ENCODE data around the gene LTV1. TPM values are rescaled to one million over a fixed set of nuclear protein-coding genes. Genes with fewer than 3 reads are reported as not detected.

Gene LTV1
- total and polyA plus RNA-seq, 2 of the 8 experiments (the other 6 are each of a cell fraction or from before 2014, with no cell fraction given), result 8.0 to 46.9 TPM

- H3K9ac ChIP-seq (replicated peaks in 1 of 4; ENCODE audit: extremely low read depth in 1 of 4, low read depth in 3 of 4, low read length in 3 of 4), result no peak overlapping the region
- H2BK5ac ChIP-seq (ENCODE audit: low read depth, low read length), result no peak overlapping the region
- H2BK120ac ChIP-seq (replicated peaks; ENCODE audit: low read depth, low read length), result no peak overlapping the region
- DNase-seq (ENCODE audit: low read depth in 1 of 2, low spot score in 2 of 2) (no peak), FAIRE-seq (no peak)
- no peaks in the 10 kb centered on the region for H3K79me2 ChIP-seq (ENCODE audit: control insufficient read depth in 1 of 2, insufficient read depth in 2 of 2, low read length in 2 of 2)
- H4K8ac ChIP-seq (ENCODE audit: extremely low read depth, insufficient read depth, low read length), result no peak overlapping the region
- H3K4me2 ChIP-seq (ENCODE audit: insufficient read depth in 1 of 2, low read depth in 2 of 2, low read length in 2 of 2), result no peak overlapping the region
- H2BK15ac ChIP-seq (ENCODE audit: low read length), result no peak overlapping the region
- ChIA-PET CTCF (ENCODE audit: partially characterized antibody) (no interaction called here), POLR2A (ENCODE audit: partially characterized antibody) (interaction anchor here (1.5 kb wide), 1 partner anchor 14 kb away, joined by 9 read pairs; the partner anchor contains the start of gene LTV1)
- no peak overlapping the region for H3K56ac ChIP-seq (replicated peaks; ENCODE audit: insufficient read length, low read depth, low read length)
- no peak overlapping the region for H3K18ac ChIP-seq (ENCODE audit: extremely low read depth, low read length)
- H3K27me3 ChIP-seq (replicated peaks in 1 of 4; ENCODE audit: control insufficient read depth in 3 of 4, extremely low read depth in 1 of 4, insufficient read depth in 3 of 4, low read length in 3 of 4), result no peaks in the 10 kb centered on the region
- no peak overlapping the region for H3K27ac ChIP-seq (ENCODE audit: low read depth, low read length)
- no peak overlapping the region for H2BK12ac ChIP-seq (ENCODE audit: low read depth, low read length)
- no peak overlapping the region for H4K5ac ChIP-seq (ENCODE audit: insufficient read length, low read depth, low read length)
- H4K20me1 ChIP-seq (replicated peaks in 1 of 2; ENCODE audit: control insufficient read depth in 1 of 2, insufficient read depth in 2 of 2, low read length in 2 of 2), result no peaks in the 10 kb centered on the region
- no peak for TF ChIP-seq ATF3 (IDR thresholded peaks at IDR 0.05; ENCODE audit: insufficient read depth, low read depth, low read length)
- TF ChIP-seq POLR2AphosphoS5 (IDR thresholded peaks at IDR 0.05; ENCODE audit: low read depth, low read length), result no peak
- no peak for TF ChIP-seq RFX5 (IDR thresholded peaks at IDR 0.05; ENCODE audit: borderline replicate concordance, low read depth, low read length)
- no peak for TF ChIP-seq SIX5 (IDR thresholded peaks at IDR 0.05; ENCODE audit: low read depth, low read length)
- TF ChIP-seq PHF8 (conservative IDR thresholded peaks at IDR 0.05; ENCODE audit: low read depth, low read length), result no peak
- H3K9me3 ChIP-seq (ENCODE audit: insufficient read depth in 2 of 2, low read depth in 1 of 2, low read length in 1 of 2), result no peaks in the 10 kb centered on the region
- no peaks in the 10 kb centered on the region for H3K4me1 ChIP-seq (replicated peaks in 1 of 4; ENCODE audit: control insufficient read depth in 3 of 4, insufficient read depth in 4 of 4, low read length in 3 of 4)
- no peak overlapping the region for H3K14ac ChIP-seq (ENCODE audit: insufficient read length)
- no peak overlapping the region for H3K4me3 ChIP-seq (ENCODE audit: extremely low read depth in 1 of 4, insufficient read depth in 2 of 4, low read depth in 3 of 4, low read length in 4 of 4)
- H3K23ac ChIP-seq (ENCODE audit: insufficient read length), result no peak overlapping the region
- no peak overlapping the region for H2AFZ ChIP-seq (ENCODE audit: low read length)
- H2AK5ac ChIP-seq (ENCODE audit: low read depth, low read length), result no peak overlapping the region
- H3K23me2 ChIP-seq (ENCODE audit: low read depth, low read length), result no peaks in the 10 kb centered on the region
- H3K4ac ChIP-seq (replicated peaks; ENCODE audit: insufficient read length, low read depth, low read length), result no peak overlapping the region
- peaks cover 0 to 26% (median 0%) of the 10 kb centered on the region in 4 experiments; a peak in 1 of 8 replicates for H3K36me3 ChIP-seq (ENCODE audit: control insufficient read depth in 2 of 4, insufficient read depth in 4 of 4, low read length in 3 of 4)
- no peak overlapping the region for H2BK20ac ChIP-seq (ENCODE audit: low read length)
- no peak overlapping the region for H4K91ac ChIP-seq (replicated peaks; ENCODE audit: insufficient read length, low read length)
- H3K79me1 ChIP-seq (ENCODE audit: low read depth, low read length), result no peaks in the 10 kb centered on the region
Observed at GRCh38 chr6:143828572-143828971, 14.6 kb upstream of the LTV1 start.

Data from H1 (cell line).